ENCODE data around the gene HAPLN1.

The HAPLN1 gene

GRCh38 chr5:83729362-83729761, 8.7 kb upstream of the HAPLN1 start:
- intact Hi-C loops (cut with micrococcal nuclease): no loop called here

DNA sequence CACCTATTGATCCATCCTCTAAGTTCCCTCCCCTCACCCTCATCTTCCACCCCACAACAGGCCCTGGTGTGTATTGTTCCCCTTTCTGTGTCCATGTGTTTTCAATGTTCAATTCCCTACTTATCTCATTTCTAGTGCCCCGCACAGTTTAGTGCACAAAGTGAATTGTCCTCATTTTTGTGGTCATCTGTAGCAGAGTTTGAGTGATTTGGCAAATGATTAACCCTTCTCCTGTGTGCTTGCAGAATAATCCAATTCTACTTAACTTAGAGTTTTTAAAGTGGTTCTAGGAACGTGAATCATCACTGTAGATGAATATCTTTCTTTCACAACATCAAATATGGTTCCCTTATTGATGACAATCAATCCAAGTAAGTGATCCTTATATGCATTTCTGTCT, 6.3 kb upstream of the HAPLN1 start:
- intact Hi-C loops (cut with micrococcal nuclease): no loop called here
- Mint-ChIP-seq H3K36me3 (ENCODE audit: low read depth) (no peaks in the 10 kb centered on the region), H3K27ac (no peak overlapping the region), H3K27me3 (peaks cover 25% of the 10 kb centered on the region), H3K4me1 (ENCODE audit: low read depth) (peaks cover 7% of the 10 kb centered on the region), H3K9me3 (no peaks in the 10 kb centered on the region), H3K4me3 (no peak overlapping the region)

More at GRCh38 chr5:83729362-83729761, 8.7 kb upstream of the HAPLN1 start:
- Mint-ChIP-seq H3K9me3 (no peaks in the 10 kb centered on the region), H3K36me3 (ENCODE audit: low read depth) (no peaks in the 10 kb centered on the region), H3K27ac (no peak overlapping the region), H3K4me3 (no peak overlapping the region), H3K4me1 (ENCODE audit: low read depth) (no peaks in the 10 kb centered on the region), H3K27me3 (peaks cover 6% of the 10 kb centered on the region)

DNA sequence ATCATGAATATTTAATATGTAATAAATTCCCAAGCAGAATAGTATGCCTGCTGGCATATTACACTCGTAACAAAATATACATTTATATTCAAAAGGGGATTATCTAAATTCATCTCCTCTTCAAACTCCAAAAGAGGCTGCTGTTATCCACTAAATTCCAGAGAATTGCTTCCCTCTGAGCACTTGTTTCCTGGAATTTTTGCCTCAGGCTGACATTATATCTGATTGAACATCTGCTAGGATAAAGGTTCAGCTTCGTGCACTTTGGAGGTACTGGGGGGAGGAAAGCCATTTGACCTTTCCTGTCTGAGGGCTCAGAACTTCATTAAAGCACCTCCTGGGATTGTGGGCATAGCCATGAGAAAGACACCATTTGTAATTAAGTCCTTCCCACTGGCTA, 4.3 kb upstream of the HAPLN1 start:
- peaks cover 44% of the 10 kb centered on the region for H3K27me3 Mint-ChIP-seq
- no peak overlapping the region for H3K27ac Mint-ChIP-seq
- no peaks in the 10 kb centered on the region for H3K9me3 Mint-ChIP-seq
- H3K4me3 Mint-ChIP-seq: no peak overlapping the region
- H3K36me3 Mint-ChIP-seq (ENCODE audit: low read depth): no peaks in the 10 kb centered on the region
- H3K4me1 Mint-ChIP-seq (ENCODE audit: low read depth): peaks cover 12% of the 10 kb centered on the region
- intact Hi-C loops (cut with micrococcal nuclease): no loop called here

DNA sequence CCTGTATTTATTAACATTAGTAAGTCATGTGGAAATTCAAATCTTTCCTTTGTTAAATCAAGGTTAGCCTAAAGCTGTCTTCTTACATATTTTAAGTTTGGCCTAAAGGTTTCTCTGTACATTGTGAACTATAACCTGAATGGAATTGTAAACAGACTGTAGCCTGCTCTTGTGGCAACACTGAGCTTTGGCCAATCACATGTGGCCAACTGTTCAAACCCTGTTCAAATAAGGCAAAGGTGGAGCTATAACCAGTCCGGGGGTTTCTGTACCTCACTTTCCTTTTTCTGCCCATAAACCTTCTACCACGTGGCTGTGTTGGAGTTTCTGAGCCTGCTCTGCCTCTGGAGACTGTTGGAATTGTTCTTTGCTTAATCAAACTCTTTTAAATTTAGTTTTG, 3.3 kb upstream of the HAPLN1 start:
- intact Hi-C loops (cut with micrococcal nuclease): no loop called here
- H3K4me3 Mint-ChIP-seq: no peak overlapping the region
- H3K9me3 Mint-ChIP-seq: no peaks in the 10 kb centered on the region
- H3K27me3 Mint-ChIP-seq: peaks cover 49% of the 10 kb centered on the region
- no peak overlapping the region for H3K27ac Mint-ChIP-seq
- H3K4me1 Mint-ChIP-seq (ENCODE audit: low read depth): peaks cover 12% of the 10 kb centered on the region
- no peaks in the 10 kb centered on the region for H3K36me3 Mint-ChIP-seq (ENCODE audit: low read depth)

- Mint-ChIP-seq H3K9me3 (no peaks in the 10 kb centered on the region), H3K36me3 (ENCODE audit: low read depth) (no peaks in the 10 kb centered on the region), H3K4me1 (ENCODE audit: low read depth) (peaks cover 12% of the 10 kb centered on the region), H3K27me3 (peaks cover 54% of the 10 kb centered on the region), H3K27ac (no peak overlapping the region), H3K4me3 (no peak overlapping the region)
- intact Hi-C loops (cut with micrococcal nuclease): no loop called here
Measured at GRCh38 chr5:83723031-83723430, 2.4 kb upstream of the HAPLN1 start.

GRCh38 chr5:83721953-83722901, 1.6 kb upstream of the HAPLN1 start:
- Mint-ChIP-seq H3K4me3 (peak overlapping the region; percentile 64), H3K36me3 (ENCODE audit: low read depth) (no peaks in the 10 kb centered on the region), H3K27me3 (peaks cover 54% of the 10 kb centered on the region), H3K4me1 (ENCODE audit: low read depth) (peaks cover 12% of the 10 kb centered on the region), H3K27ac (no peak overlapping the region), H3K9me3 (no peaks in the 10 kb centered on the region)
- intact Hi-C loops (cut with micrococcal nuclease): no loop called here

DNA sequence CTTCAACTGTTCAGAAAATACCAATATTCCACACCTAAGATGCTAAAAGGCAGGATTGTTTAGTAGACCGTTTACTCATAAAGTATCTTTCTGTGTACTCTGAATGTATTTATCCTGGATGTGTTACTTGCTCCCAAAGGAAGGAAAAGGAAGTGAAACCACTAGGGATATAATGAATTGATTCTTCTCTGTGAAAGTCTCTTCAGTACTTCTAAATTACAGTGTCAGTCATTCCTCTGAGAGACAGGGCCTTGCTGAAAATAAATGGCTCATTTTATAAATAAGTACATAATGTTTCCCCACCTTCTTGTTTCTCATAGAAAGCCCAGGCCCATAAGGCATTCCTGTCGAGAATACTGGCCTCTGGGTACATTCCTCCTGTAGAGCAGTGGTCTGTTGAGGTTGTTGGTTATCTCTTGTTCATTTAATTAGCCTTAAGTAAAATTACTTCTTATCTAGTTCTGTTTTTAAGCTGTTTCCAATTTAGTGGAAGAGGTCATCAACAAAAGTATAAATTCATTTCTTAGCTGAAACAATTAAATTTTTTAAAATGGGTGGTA, 1.6 kb downstream of the HAPLN1 start:
- Mint-ChIP-seq H3K4me3 (no peak overlapping the region), H3K27me3 (peaks cover 58% of the 10 kb centered on the region), H3K27ac (no peak overlapping the region), H3K4me1 (ENCODE audit: low read depth) (peaks cover 12% of the 10 kb centered on the region), H3K36me3 (ENCODE audit: low read depth) (no peaks in the 10 kb centered on the region), H3K9me3 (no peaks in the 10 kb centered on the region)
- intact Hi-C loops (cut with micrococcal nuclease): loop anchor here (5.0 to 10.0 kb wide), 3 partner anchors 206 to 1328 kb away; no protein-coding TSS in a partner anchor

DNA sequence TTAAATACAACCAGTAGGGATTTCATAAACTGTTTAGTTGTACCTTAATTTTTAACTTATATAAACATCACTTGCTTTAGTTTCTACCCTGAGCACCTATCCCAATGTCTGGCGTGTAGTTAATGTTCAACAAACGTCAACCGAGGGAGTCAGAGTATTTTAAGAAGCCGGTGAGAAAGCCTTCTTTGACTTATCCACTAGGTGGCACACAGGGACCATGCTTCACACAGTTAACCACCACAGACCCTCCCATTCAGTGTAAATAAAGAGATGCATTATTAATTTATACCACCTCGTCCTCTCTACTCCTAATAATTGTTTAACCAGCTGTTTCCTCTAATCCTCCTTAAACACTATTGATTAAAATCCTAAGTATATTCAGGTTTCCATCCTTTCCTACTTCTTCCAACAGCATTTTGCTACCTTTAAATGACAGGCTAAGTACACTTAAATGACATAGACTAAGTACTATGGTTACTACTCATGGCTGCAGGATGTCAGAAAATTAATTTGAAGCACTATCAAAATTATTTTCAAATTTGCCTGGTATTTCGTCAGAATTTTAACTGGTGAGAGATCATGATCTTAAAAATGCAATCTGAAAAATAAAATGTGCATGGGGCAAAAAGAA, 2.3 kb downstream of the HAPLN1 start:
- intact Hi-C loops (cut with micrococcal nuclease): loop anchor here (5.0 to 10.0 kb wide), 3 partner anchors 206 to 1329 kb away; no protein-coding TSS in a partner anchor
- no peak overlapping the region for H3K4me3 Mint-ChIP-seq
- no peak overlapping the region for H3K27ac Mint-ChIP-seq
- no peaks in the 10 kb centered on the region for H3K9me3 Mint-ChIP-seq
- peaks cover 12% of the 10 kb centered on the region for H3K4me1 Mint-ChIP-seq (ENCODE audit: low read depth)
- no peaks in the 10 kb centered on the region for H3K36me3 Mint-ChIP-seq (ENCODE audit: low read depth)
- H3K27me3 Mint-ChIP-seq: peaks cover 58% of the 10 kb centered on the region

GRCh38 chr5:83715236-83716065, 5.2 kb downstream of the HAPLN1 start:
- Mint-ChIP-seq H3K9me3 (no peaks in the 10 kb centered on the region), H3K36me3 (ENCODE audit: low read depth) (no peaks in the 10 kb centered on the region), H3K27ac (no peak overlapping the region), H3K27me3 (peaks cover 38% of the 10 kb centered on the region), H3K4me3 (no peak overlapping the region), H3K4me1 (ENCODE audit: low read depth) (no peaks in the 10 kb centered on the region)
- intact Hi-C loops (cut with micrococcal nuclease): loop anchor here (5.0 to 10.0 kb wide), 3 partner anchors 209 to 1332 kb away; no protein-coding TSS in a partner anchor

GRCh38 chr5:83714810-83715209, 5.8 kb downstream of the HAPLN1 start:
- Mint-ChIP-seq H3K27me3 (peaks cover 34% of the 10 kb centered on the region), H3K9me3 (no peaks in the 10 kb centered on the region), H3K4me1 (ENCODE audit: low read depth) (no peaks in the 10 kb centered on the region), H3K27ac (no peak overlapping the region), H3K36me3 (ENCODE audit: low read depth) (no peaks in the 10 kb centered on the region), H3K4me3 (no peak overlapping the region)
- intact Hi-C loops (cut with micrococcal nuclease): loop anchor here (5.0 to 10.0 kb wide), 3 partner anchors 210 to 1332 kb away; no protein-coding TSS in a partner anchor

GRCh38 chr5:83711982-83712601, 8.6 kb downstream of the HAPLN1 start:
- Mint-ChIP-seq H3K4me3 (no peak overlapping the region), H3K4me1 (ENCODE audit: low read depth) (no peaks in the 10 kb centered on the region), H3K27ac (no peak overlapping the region), H3K9me3 (no peaks in the 10 kb centered on the region), H3K36me3 (ENCODE audit: low read depth) (no peaks in the 10 kb centered on the region), H3K27me3 (peaks cover 25% of the 10 kb centered on the region)
- intact Hi-C loops (cut with micrococcal nuclease): loop anchor here (10.0 kb wide), 2 partner anchors 213 to 553 kb away; no protein-coding TSS in a partner anchor

DNA sequence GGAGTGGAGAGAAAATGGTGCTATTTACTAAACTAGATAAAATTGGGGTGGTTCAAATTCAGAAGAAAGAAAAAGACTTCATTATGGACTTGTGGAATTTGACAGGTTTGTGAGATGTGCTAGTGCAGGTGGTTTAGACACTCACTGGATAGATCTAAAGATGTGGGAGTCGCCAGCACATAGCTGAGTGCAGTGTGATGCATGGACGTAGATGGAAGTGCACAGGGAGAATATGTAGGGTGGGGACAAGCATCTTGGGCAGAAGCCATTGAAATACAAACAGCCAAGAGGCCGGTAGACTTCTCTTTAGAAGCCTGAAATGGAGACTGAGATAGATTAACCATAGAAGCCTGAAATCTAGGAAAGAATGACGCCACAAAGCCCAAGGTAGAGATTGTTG, 10.7 kb downstream of the HAPLN1 start:
- intact Hi-C loops (cut with micrococcal nuclease): loop anchor here (10.0 kb wide), 2 partner anchors 215 to 555 kb away; no protein-coding TSS in a partner anchor

GRCh38 chr5:83708170-83708569, 12.5 kb downstream of the HAPLN1 start:
- no peak overlapping the region for H3K27ac Mint-ChIP-seq
- H3K4me3 Mint-ChIP-seq: no peak overlapping the region
- intact Hi-C loops (cut with micrococcal nuclease): no loop called here
- peaks cover 16% of the 10 kb centered on the region for H3K27me3 Mint-ChIP-seq
- H3K4me1 Mint-ChIP-seq (ENCODE audit: low read depth): no peaks in the 10 kb centered on the region
- H3K9me3 Mint-ChIP-seq: peaks cover 15% of the 10 kb centered on the region
- H3K36me3 Mint-ChIP-seq (ENCODE audit: low read depth): no peaks in the 10 kb centered on the region

More for the DNA sequence above, 10.7 kb downstream of the HAPLN1 start:
- H3K4me1 Mint-ChIP-seq (ENCODE audit: low read depth): no peaks in the 10 kb centered on the region
- no peak overlapping the region for H3K27ac Mint-ChIP-seq
- no peaks in the 10 kb centered on the region for H3K36me3 Mint-ChIP-seq (ENCODE audit: low read depth)
- H3K9me3 Mint-ChIP-seq: peaks cover 8% of the 10 kb centered on the region
- H3K4me3 Mint-ChIP-seq: no peak overlapping the region
- peaks cover 24% of the 10 kb centered on the region for H3K27me3 Mint-ChIP-seq

Data from dendritic cell treated with granulocyte-macrophage colony-stimulating factor and Interleukin-4, amounts not matched to agents 40 ng/mL and 50 ng/mL, for 4 days (primary cell).